GM21717 (cell line): ENCODE measurements around the gene ZNF79.

ENCODE experiments used
- ATAC-seq: cut with Tn5 transposase; IDR thresholded peaks from one replicate; pipeline ENCODE4 v1.9.1; 2021; ENCODE audit warnings: mild to moderate bottlenecking, moderate library complexity; ENCODE audit not compliant: unreplicated experiment

ZNF79 gene

GRCh38 chr9:127397646-127398274 is 26.4 kb upstream of the ZNF79 start:
- no peak for ATAC-seq

GRCh38 chr9:127398275-127398647 is 25.9 kb upstream of the ZNF79 start:
- no peak for ATAC-seq

GRCh38 chr9:127398715-127399400 is 25.3 kb upstream of the ZNF79 start:
- no peak for ATAC-seq

GRCh38 chr9:127399736-127400269 is 24.4 kb upstream of the ZNF79 start:
- no peak for ATAC-seq

- ATAC-seq: no peak
These were observed 21.6 kb upstream of the ZNF79 start for GRCh38 chr9:127402401-127403090.

GRCh38 chr9:127403507-127404192 is 20.5 kb upstream of the ZNF79 start:
- ATAC-seq: no peak

GRCh38 chr9:127404631-127405030 is 19.6 kb upstream of the ZNF79 start:
- ATAC-seq: no peak

- ATAC-seq: no peak
These were observed 18.6 kb upstream of the ZNF79 start for GRCh38 chr9:127405344-127406125.

GRCh38 chr9:127406799-127407491 is 17.2 kb upstream of the ZNF79 start:
- ATAC-seq: no peak

GRCh38 chr9:127407492-127407843 is 16.7 kb upstream of the ZNF79 start:
- no peak for ATAC-seq

- no peak for ATAC-seq
These were observed 13.1 kb upstream of the ZNF79 start for GRCh38 chr9:127411122-127411521.

- no peak for ATAC-seq
These were observed 9.0 kb upstream of the ZNF79 start for GRCh38 chr9:127415141-127415540.

GRCh38 chr9:127415657-127416056 is 8.5 kb upstream of the ZNF79 start:
- no peak for ATAC-seq

- no peak for ATAC-seq
These were observed 6.8 kb upstream of the ZNF79 start for GRCh38 chr9:127417131-127418036.

GRCh38 chr9:127418037-127418471 is 6.1 kb upstream of the ZNF79 start:
- no peak for ATAC-seq

- ATAC-seq: no peak
These were observed 4.8 kb upstream of the ZNF79 start for GRCh38 chr9:127419348-127419747.

GRCh38 chr9:127421057-127421456 is 3.1 kb upstream of the ZNF79 start:
- ATAC-seq: no peak

GRCh38 chr9:127422133-127422782 is 1.9 kb upstream of the ZNF79 start:
- ATAC-seq: no peak
